GM13976 (cell line): Measurements from ENCODE around the gene GPR37.

Source experiments
- DNase-seq: peaks from one replicate; pipeline ENCODE4 v3.0.0; 2012; ENCODE audit warnings: low spot score
- CTCF ChIP-seq: IDR thresholded peaks from 2 replicates; pipeline ENCODE4 v1.5.1; 2012; ENCODE audit warnings: borderline replicate concordance, mild to moderate bottlenecking; ENCODE audit not compliant: insufficient read depth; ENCODE audit errors: extremely low read depth, missing control alignments, control extremely low read depth
- in situ Hi-C: fragments of 300-500 bp; cut with MboI; formaldehyde crosslinking; loops from one replicate; pipeline ENCODE4 v1.12.0; 2022; ENCODE audit warnings: low sequenced_read_pairs, mixed read lengths, inconsistent platforms; ENCODE audit not compliant: unreplicated experiment

Gene GPR37

GRCh38 chr7:124716894-124717293 is 48.7 kb downstream of the GPR37 start:
- DNase-seq = no peak
- TF ChIP-seq CTCF = no peak
- in situ Hi-C loops = no loop called here

DNA sequence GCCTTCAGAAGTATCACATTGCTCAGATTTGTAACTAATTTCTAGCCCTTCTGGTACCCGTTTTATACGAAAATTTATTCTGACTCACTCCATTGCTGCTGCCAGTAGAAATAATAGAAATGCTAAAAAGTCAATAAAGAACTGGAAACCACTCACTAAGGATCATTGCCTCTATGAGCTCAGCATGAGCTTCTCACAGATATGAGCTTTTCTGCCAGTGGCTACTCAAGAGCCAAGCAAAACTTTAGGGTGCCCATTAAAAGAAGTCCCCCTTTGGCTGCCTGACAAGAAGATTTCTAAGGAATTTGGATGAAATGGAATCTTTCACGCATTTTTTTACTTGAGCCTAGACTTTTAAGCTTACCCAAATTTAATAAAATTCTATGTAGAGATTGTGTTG is 52.5 kb downstream of the GPR37 start:
- no peak for DNase-seq
- in situ Hi-C loops = no loop called here
- TF ChIP-seq CTCF = no peak

DNA sequence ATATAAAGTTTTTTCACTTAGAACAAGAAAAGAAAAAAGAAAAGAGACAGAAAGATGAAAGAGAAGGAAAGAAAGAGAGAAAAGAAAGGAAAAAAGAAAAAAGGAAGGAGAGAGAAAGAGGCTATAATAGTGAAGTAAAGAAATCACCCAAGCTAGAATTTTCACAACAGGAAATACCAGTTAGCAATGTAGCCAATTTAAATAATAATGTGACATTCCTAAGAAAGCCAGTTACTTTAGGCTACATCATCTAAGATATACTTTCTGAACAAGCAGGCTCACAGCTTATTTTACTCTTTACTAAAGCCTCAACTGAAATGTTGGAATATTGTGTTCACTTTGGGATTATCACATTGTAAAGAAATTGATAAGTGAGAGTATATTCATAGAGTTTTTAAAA is 53.6 kb downstream of the GPR37 start:
- in situ Hi-C loops = no loop called here
- no peak for TF ChIP-seq CTCF
- DNase-seq = no peak

GRCh38 chr7:124702385-124702784 is 63.2 kb downstream of the GPR37 start:
- DNase-seq = no peak
- in situ Hi-C loops = no loop called here
- TF ChIP-seq CTCF = no peak

- DNase-seq = no peak
- in situ Hi-C loops = no loop called here
- TF ChIP-seq CTCF = no peak
These were observed 63.6 kb downstream of the GPR37 start for GRCh38 chr7:124701955-124702354.

DNA sequence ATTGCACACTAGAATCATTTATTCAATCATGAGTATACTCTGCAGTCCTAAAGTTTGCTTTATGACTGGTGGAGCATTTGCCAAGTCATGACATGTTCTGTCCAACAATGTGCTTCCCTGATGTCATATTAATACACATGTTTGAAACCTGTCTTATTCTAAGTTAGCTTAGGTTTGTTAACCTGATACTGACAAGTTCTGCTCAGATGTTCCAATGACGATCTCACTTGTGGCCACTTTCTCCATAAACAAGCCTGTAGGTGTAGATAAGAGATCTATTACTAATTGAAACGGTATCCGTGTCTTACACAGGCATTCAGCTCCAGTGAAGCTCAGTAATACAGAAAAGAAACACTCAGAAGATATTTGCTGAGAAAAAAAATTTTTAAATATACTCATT is 64.9 kb downstream of the GPR37 start:
- in situ Hi-C loops = no loop called here
- no peak for TF ChIP-seq CTCF
- no peak for DNase-seq

GRCh38 chr7:124698964-124699363 is 66.6 kb downstream of the GPR37 start:
- in situ Hi-C loops = no loop called here
- DNase-seq = no peak
- TF ChIP-seq CTCF = no peak
